ENCODE results near the gene SDK1. TPM values are rescaled to one million over a fixed set of nuclear protein-coding genes. Genes with fewer than 3 reads are reported as not detected.

Gene SDK1
- total and polyA plus RNA-seq, 2 experiments from 2014 or later, result 2.1 to 10.0 TPM

GRCh38 chr7:3378390-3379150, 77.5 kb downstream of the SDK1 start (continued):
- TF ChIP-seq ZNF462 (CRISPR knock-in tag; IDR thresholded peaks at IDR 0.05) (no peak), REST (IDR thresholded peaks at IDR 0.05; ENCODE audit: unreplicated experiment) (no peak)

- Histone ChIP-seq H3K4me2 (no peak overlapping the region), H3K79me2 (replicated peaks; ENCODE audit: insufficient read depth) (no peaks in the 10 kb centered on the region), H2AFZ (no peak overlapping the region), H4K20me1 (replicated peaks; ENCODE audit: insufficient read depth) (no peaks in the 10 kb centered on the region), H3K4me1 (ENCODE audit: insufficient read depth) (peaks cover 18% of the 10 kb centered on the region; the same call in 1 of the 2 replicates), H3K27ac (ENCODE audit: low read depth) (no peak overlapping the region), H3K27me3 (ENCODE audit: insufficient read depth) (no peaks in the 10 kb centered on the region), H3K4me3 (no peak overlapping the region), H3K9me2 (ENCODE audit: insufficient read depth) (no peaks in the 10 kb centered on the region), H3F3A (replicated peaks; ENCODE audit: low read depth) (no peaks in the 10 kb centered on the region), H3K36me3 (ENCODE audit: insufficient read depth) (no peaks in the 10 kb centered on the region)
- DNase-seq (ENCODE audit: low spot score) (no peak), ATAC-seq (no peak)
- no peak overlapping the region for H3K4me3 Mint-ChIP-seq
- H3K27ac Mint-ChIP-seq, result no peak overlapping the region
- peaks cover 5% of the 10 kb centered on the region for H3K27me3 Mint-ChIP-seq (ENCODE audit: insufficient read depth, low read depth, poor library complexity)
- no peaks in the 10 kb centered on the region for H3K36me3 Mint-ChIP-seq (ENCODE audit: low read depth)
- H3K9me3 Mint-ChIP-seq, result no peaks in the 10 kb centered on the region
- H3K4me1 Mint-ChIP-seq, result peaks cover 36% of the 10 kb centered on the region
- TF ChIP-seq NANOG (IDR thresholded peaks at IDR 0.05; ENCODE audit: borderline replicate concordance) (no peak), ZNF462 (CRISPR knock-in tag; IDR thresholded peaks at IDR 0.05) (no peak)
Measured at GRCh38 chr7:3380034-3380433, 79.0 kb downstream of the SDK1 start.

All from GM23338 (cell line).